ENCODE data around the gene PHACTR1.

- TF ChIP-seq CTCF (conservative IDR thresholded peaks at IDR 0.05 in 1 of 2, IDR thresholded peaks at IDR 0.05 in 1 of 2; ENCODE audit: extremely low read depth in 1 of 2, insufficient read depth in 1 of 2, low read depth in 1 of 2, low read length in 2 of 2) (no peak), EZH2 (IDR thresholded peaks at IDR 0.05; ENCODE audit: borderline replicate concordance, low read length) (no peak)
Measured at GRCh38 chr6:13253272-13253671, 536.7 kb downstream of the PHACTR1 start.
